Measurements from ENCODE around the gene LTB4R.
A peak's percentile ranks its signal among the peaks of the same experiment; 100 is the strongest.

Gene LTB4R

GRCh38 chr14:24277606-24278321, 33.5 kb upstream of the LTB4R start:
- DNase-seq (ENCODE audit: extremely low read depth, low read depth): no peak
- H3K4me3 ChIP-seq (replicated peaks; ENCODE audit: low read depth, low read length): no peak overlapping the region
- TF ChIP-seq CTCF (IDR thresholded peaks at IDR 0.05; ENCODE audit: low read depth, low read length, missing control alignments): no peak

- no peak for TF ChIP-seq CTCF (IDR thresholded peaks at IDR 0.05; ENCODE audit: low read depth, low read length, missing control alignments)
- DNase-seq (ENCODE audit: extremely low read depth, low read depth): no peak
- no peak overlapping the region for H3K4me3 ChIP-seq (replicated peaks; ENCODE audit: low read depth, low read length)
Measured at GRCh38 chr14:24278424-24278823, 32.9 kb upstream of the LTB4R start.

- peak; percentile 24 for TF ChIP-seq CTCF (IDR thresholded peaks at IDR 0.05; ENCODE audit: low read depth, low read length, missing control alignments)
- no peak for DNase-seq (ENCODE audit: extremely low read depth, low read depth)
- no peak overlapping the region for H3K4me3 ChIP-seq (replicated peaks; ENCODE audit: low read depth, low read length)
Measured at GRCh38 chr14:24279301-24280186, 31.8 kb upstream of the LTB4R start.

- no peak for DNase-seq (ENCODE audit: extremely low read depth, low read depth)
- H3K4me3 ChIP-seq (replicated peaks; ENCODE audit: low read depth, low read length): no peak overlapping the region
- no peak for TF ChIP-seq CTCF (IDR thresholded peaks at IDR 0.05; ENCODE audit: low read depth, low read length, missing control alignments)
Measured at GRCh38 chr14:24280797-24281460, 30.4 kb upstream of the LTB4R start.

GRCh38 chr14:24281636-24282035, 29.7 kb upstream of the LTB4R start:
- no peak for TF ChIP-seq CTCF (IDR thresholded peaks at IDR 0.05; ENCODE audit: low read depth, low read length, missing control alignments)
- no peak for DNase-seq (ENCODE audit: extremely low read depth, low read depth)

GRCh38 chr14:24282736-24283135, 28.6 kb upstream of the LTB4R start:
- no peak overlapping the region for H3K4me3 ChIP-seq (replicated peaks; ENCODE audit: low read depth, low read length)
- TF ChIP-seq CTCF (IDR thresholded peaks at IDR 0.05; ENCODE audit: low read depth, low read length, missing control alignments): no peak
- no peak for DNase-seq (ENCODE audit: extremely low read depth, low read depth)

More at GRCh38 chr14:24281636-24282035, 29.7 kb upstream of the LTB4R start:
- H3K4me3 ChIP-seq (replicated peaks; ENCODE audit: low read depth, low read length): no peak overlapping the region

Measured in HFF-Myc (cell line).